CD4-positive, alpha-beta T cell treated with Interleukin-2 at 100 ng/mL for 4 hours (primary cell): ENCODE results near the gene SLC25A25.
A peak's percentile ranks its signal among the peaks of the same experiment; 100 is the strongest.

ENCODE experiments used
- DNase-seq: peaks from one replicate; pipeline ENCODE4 v3.0.0-alpha.2; 2020; ENCODE audit warnings: low spot score

The SLC25A25 gene

GRCh38 chr9:128096616-128097536 lies 28.8 kb downstream of the SLC25A25 start:
- no peak for DNase-seq

GRCh38 chr9:128097543-128098296 lies 29.7 kb downstream of the SLC25A25 start:
- DNase-seq, result no peak

GRCh38 chr9:128098297-128099230 lies 30.5 kb downstream of the SLC25A25 start:
- peak; percentile 49 for DNase-seq

GRCh38 chr9:128099231-128099931 lies 31.3 kb downstream of the SLC25A25 start:
- DNase-seq, result no peak

- no peak for DNase-seq
Measured at GRCh38 chr9:128099932-128100491, 32.0 kb downstream of the SLC25A25 start.

- no peak for DNase-seq
Measured at GRCh38 chr9:128100581-128100980, 32.5 kb downstream of the SLC25A25 start.

GRCh38 chr9:128101231-128101661 lies 33.2 kb downstream of the SLC25A25 start:
- DNase-seq, result no peak

GRCh38 chr9:128101690-128102089 lies 33.7 kb downstream of the SLC25A25 start:
- DNase-seq, result no peak

GRCh38 chr9:128102196-128102595 lies 34.2 kb downstream of the SLC25A25 start:
- no peak for DNase-seq

- DNase-seq, result no peak
Measured at GRCh38 chr9:128102861-128103588, 35.0 kb downstream of the SLC25A25 start.

GRCh38 chr9:128103589-128103962 lies 35.5 kb downstream of the SLC25A25 start:
- DNase-seq, result peak; percentile 49

GRCh38 chr9:128104171-128104618 lies 36.2 kb downstream of the SLC25A25 start:
- DNase-seq, result no peak

GRCh38 chr9:128105538-128106175 lies 37.6 kb downstream of the SLC25A25 start:
- DNase-seq, result no peak

GRCh38 chr9:128106181-128106939 lies 38.3 kb downstream of the SLC25A25 start:
- DNase-seq, result no peak

GRCh38 chr9:128106940-128107467 lies 39.0 kb downstream of the SLC25A25 start:
- no peak for DNase-seq

GRCh38 chr9:128107468-128108268 lies 39.6 kb downstream of the SLC25A25 start:
- no peak for DNase-seq

- DNase-seq, result no peak
Measured at GRCh38 chr9:128108269-128109049, 40.4 kb downstream of the SLC25A25 start.
